Activated effector memory CD4-positive, alpha-beta T cell treated with anti-CD3 and anti-CD28 coated beads, Interleukin-2, amount 50 U/mL, for 16 hours (primary cell): Measurements from ENCODE around the gene MAP3K2.
A peak's percentile ranks its signal among the peaks of the same experiment; 100 is the strongest.

Source experiments
- DNase-seq: peaks from one replicate; pipeline ENCODE4 v3.0.0-alpha.2; 2020

Gene MAP3K2

GRCh38 chr2:127343277-127343676 is 44.5 kb downstream of the MAP3K2 start:
- no peak for DNase-seq

- no peak for DNase-seq
Measured at GRCh38 chr2:127342101-127342500, 45.7 kb downstream of the MAP3K2 start.

GRCh38 chr2:127332335-127332734 is 55.4 kb downstream of the MAP3K2 start:
- DNase-seq = no peak

DNA sequence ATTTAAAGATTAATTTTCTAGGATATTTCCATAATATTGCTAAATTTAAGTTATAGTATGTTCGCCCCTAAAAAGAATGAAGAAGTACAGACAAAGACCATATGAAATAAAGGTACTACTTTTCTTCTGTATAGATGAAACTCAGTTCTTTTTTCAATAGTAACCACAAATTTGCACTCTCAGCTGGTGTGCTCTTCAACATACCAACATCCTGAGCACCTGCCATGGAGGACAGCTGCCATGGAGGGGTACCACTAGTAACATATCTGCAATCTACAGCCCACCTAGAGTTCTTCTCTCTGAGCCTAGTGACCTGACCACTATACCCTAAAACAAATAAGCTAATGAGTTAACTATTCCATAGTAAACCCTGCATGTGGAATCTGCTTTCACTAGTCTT is 57.0 kb downstream of the MAP3K2 start:
- no peak for DNase-seq

- DNase-seq = no peak
Measured at GRCh38 chr2:127326289-127326945, 61.4 kb downstream of the MAP3K2 start.

DNA sequence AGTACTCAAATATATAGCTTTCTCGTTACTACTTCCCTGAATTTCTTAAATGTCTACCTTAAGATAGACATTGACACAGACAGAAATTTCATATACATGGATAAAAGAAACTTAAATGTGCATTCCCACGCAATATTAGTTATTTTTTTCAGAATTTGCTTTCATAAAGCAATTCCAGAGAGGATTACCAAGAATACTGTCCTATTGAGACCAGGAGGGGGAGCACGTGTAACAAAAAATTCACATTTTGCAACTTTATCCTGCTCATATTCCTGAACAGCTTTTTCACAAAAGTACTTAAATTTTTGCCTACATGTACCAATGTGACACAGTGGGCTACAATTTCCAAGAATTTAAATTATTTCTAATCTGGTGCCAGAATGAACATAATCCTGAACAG is 63.1 kb downstream of the MAP3K2 start:
- no peak for DNase-seq

DNA sequence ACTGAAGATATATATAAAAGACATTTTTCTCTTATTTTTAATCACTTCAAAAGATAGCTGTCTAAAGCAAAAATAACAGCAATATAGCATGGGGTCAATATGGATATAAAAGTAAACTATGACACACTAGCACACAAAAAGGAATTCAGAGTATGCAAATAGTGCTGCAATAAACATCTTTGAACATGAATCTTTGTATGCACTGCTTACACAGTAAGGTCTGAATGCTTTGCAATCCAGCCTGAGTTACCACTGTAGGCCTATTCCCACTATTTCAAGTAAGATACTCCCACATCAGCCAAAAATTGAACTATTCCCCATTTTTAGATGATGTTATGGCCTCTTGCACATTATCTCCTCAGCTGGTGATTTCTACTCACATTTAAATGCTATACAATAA is 66.5 kb downstream of the MAP3K2 start:
- DNase-seq = no peak

DNA sequence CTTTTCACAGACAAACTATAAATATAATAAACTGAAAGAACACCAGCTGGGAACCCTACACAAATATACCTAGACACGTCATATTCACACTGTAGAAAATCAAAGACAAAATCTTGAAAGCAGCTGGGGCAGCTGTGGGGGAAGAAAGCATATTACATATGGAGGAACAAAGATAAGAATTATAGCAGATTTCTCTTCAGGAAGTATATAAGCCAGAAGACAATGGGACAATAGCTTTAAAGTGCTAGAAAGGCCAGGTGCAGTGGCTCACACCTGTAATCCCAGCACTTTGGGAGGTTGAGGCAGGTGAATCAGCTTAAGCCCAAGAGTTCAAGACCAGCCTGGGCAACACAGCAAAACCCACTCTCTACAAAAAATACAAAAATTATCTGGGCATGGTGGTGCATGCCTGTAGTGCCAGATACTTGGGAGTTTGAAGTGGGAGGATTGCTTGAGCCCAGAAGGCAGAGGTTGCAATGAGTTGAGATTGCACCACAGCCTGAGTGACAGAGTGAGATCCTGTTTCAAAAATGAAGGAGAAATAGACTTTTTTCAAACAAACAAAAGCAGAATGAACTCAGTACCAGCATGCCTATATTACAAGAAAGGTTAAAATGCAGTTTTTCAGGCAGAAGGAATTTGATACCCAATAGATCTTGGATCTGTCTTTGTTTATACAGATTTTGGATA is 67.0 kb downstream of the MAP3K2 start:
- DNase-seq = no peak

GRCh38 chr2:127320067-127320466 is 67.7 kb downstream of the MAP3K2 start:
- DNase-seq = no peak

DNA sequence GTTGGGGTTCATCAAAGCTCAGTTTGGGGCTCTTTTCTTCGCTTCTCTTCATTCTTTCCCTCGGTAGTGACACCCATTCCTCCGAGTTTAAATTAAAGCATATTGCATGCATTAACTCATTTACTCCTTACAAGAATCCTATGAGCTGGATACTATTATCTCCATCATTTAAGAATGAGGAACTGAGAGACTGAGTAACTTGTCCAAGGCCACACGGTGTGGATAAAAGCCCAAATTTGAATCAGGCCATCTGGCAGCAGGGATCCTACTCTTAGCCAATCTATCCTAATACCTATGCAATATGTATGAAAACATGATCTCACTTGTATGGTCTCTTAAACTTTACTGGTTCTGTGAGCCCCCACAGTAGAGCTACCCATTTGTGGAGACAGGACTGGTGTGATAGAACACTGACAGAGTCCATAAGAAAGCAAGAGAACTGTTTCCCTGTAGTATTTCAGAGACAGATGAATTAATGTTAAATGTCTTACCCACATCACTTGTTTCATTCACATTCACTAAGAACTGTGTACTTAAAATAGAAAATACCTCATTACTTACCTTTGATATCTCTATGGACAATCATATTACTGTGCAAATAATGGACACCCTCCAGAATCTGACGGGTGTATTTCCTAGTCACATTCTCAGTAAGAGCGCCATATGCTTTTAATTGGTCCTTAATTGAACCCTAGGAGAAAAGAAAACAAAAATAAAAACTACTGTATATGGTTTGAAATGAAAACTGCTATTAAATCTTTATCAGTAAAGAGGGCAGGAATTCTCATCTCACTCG is 73.4 kb downstream of the MAP3K2 start:
- no peak for DNase-seq

DNA sequence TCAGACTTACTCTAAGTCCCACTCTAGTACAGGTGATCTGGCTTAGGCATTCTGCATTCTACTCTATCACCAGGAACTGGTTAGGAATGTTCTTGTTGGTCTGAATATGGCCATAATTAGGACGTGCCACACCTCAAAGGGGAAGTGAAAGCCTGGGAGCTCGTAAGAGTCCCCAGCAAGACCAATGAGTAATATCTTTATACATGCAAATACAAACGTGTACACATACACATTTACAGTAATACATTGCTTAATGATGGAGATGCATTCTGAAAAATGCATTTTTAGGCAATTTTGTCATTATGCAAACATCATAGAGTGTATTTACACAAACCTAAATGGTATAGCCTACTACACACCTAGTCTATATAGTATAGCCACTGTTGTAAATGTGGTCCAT is 74.4 kb downstream of the MAP3K2 start:
- DNase-seq = no peak

GRCh38 chr2:127310980-127311379 is 76.8 kb downstream of the MAP3K2 start:
- no peak for DNase-seq

- no peak for DNase-seq
Measured at GRCh38 chr2:127309468-127309867, 78.3 kb downstream of the MAP3K2 start.

- no peak for DNase-seq
Measured at GRCh38 chr2:127308586-127309138, 79.1 kb downstream of the MAP3K2 start.

DNA sequence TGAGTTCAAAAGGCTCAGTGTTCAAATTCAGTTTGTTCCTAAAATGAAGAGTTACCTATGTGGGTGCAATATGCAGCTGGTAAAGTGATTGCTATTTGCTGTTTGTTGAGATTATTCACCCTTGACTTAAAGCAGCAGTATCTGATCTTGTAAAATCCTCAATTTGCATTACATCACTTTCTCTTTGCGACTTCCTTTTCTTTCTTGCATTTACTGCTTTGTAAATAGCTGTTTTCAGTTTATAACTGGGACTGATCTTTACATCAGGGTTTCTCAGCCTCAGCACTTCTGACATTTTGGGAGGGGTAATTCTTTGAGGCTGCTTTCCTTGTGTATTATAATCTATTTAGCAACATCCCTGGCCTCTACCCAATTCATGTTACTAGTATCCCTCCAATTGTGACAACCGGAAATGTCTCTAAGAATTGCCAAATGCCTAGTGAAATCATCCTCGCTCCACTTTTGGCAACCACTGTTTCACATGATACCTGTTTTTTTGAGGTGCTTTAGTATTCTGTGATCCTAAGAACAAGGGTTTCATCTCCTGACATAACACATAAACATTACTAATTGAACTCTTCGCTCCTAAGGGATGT is 81.7 kb downstream of the MAP3K2 start:
- DNase-seq = no peak

- no peak for DNase-seq
Measured at GRCh38 chr2:127302168-127302567, 85.6 kb downstream of the MAP3K2 start.

- DNase-seq = peak; percentile 93
Measured at GRCh38 chr2:127293748-127294562, 93.8 kb downstream of the MAP3K2 start, which contains the start of gene ERCC3. ERCC3 (minus strand) TSS chr2:127294144; CDS start chr2:127294081, 63 bp downstream.

- no peak for DNase-seq
Measured at GRCh38 chr2:127293386-127293747, 94.4 kb downstream of the MAP3K2 start.

DNA sequence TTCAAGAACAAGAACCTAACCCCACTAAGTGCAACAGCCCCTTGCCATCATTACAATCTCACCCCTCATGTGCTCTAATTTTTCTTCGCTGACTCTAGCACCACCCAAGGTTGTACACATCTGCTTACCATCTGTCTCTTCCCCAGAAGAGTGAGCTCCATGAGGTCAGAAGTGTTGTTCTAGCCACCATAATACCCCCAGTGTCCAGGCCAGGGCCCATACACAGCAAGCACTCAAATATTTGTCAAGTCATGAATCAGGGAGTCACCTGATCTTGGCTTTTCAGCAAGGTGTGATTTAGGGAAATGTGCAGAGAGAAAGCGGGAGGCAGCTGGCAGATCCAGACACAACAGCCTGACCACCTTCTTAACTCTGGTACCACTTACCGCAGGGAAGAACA is 99.5 kb downstream of the MAP3K2 start:
- no peak for DNase-seq

- no peak for DNase-seq
Measured at GRCh38 chr2:127283275-127283674, 104.5 kb downstream of the MAP3K2 start.

GRCh38 chr2:127280693-127281092 is 107.1 kb downstream of the MAP3K2 start:
- DNase-seq = no peak

GRCh38 chr2:127279781-127280180 is 108.0 kb downstream of the MAP3K2 start:
- DNase-seq = no peak
